Activated CD8-positive, alpha-beta T cell treated with anti-CD3 and anti-CD28 coated beads, Interleukin-2, amount 10 ng/mL, durations not matched to agents 7 days and 5 days (primary cell): ENCODE data around the gene METRN. TPM values are rescaled to one million over a fixed set of nuclear protein-coding genes. Genes with fewer than 3 reads are reported as not detected.

ENCODE experiments used
- ATAC-seq: fragments of 150-1000 bp; cut with Tn5 transposase; one replicate; pipeline ENCODE4 v1.10.0; 2021; ENCODE audit warnings: moderate library complexity
- CTCF ChIA-PET: fragments of 350-600 bp; sonication (Branson Sonifier 250); formaldehyde crosslinking; loops from one replicate; lab custom pipeline; 2021; ENCODE audit warnings: antibody characterized with exemption; lab: Charles Lee
- POLR2A ChIA-PET: fragments of 350-600 bp; sonication (Branson Sonifier 250); formaldehyde crosslinking; loops from one replicate; lab custom pipeline; 2021; ENCODE audit warnings: antibody characterized with exemption; lab: Charles Lee
- DNase-seq: peaks from one replicate; pipeline ENCODE4 v3.0.0-alpha.2; 2020
- H3K27ac Mint-ChIP-seq: one replicate; pipeline ENCODE4 v1.8.0; 2021; ENCODE audit warnings: mild to moderate bottlenecking, mixed read lengths
- H3K27me3 Mint-ChIP-seq: one replicate; pipeline ENCODE4 v1.8.0; 2021; ENCODE audit warnings: low read depth, mixed read lengths
- H3K36me3 Mint-ChIP-seq: one replicate; pipeline ENCODE4 v1.8.0; 2021; ENCODE audit warnings: low read depth, mixed read lengths
- H3K4me1 Mint-ChIP-seq: one replicate; pipeline ENCODE4 v1.8.0; 2021; ENCODE audit warnings: low read depth, mixed read lengths
- H3K4me3 Mint-ChIP-seq: one replicate; pipeline ENCODE4 v1.8.0; 2021; ENCODE audit warnings: mild to moderate bottlenecking, mixed read lengths
- H3K9me3 Mint-ChIP-seq: one replicate; pipeline ENCODE4 v1.8.0; 2022; ENCODE audit warnings: mixed read lengths; ENCODE audit not compliant: insufficient read depth
- total RNA-seq, 2 experiments: library from RNA; stranded (reverse); gene quantifications; one replicate each; pipeline ENCODE4 v1.2.3, GENCODE V29; 2021

METRN gene
- total RNA-seq, 2 experiments from 2014 or later: 8.1 to 10.6 TPM

DNA sequence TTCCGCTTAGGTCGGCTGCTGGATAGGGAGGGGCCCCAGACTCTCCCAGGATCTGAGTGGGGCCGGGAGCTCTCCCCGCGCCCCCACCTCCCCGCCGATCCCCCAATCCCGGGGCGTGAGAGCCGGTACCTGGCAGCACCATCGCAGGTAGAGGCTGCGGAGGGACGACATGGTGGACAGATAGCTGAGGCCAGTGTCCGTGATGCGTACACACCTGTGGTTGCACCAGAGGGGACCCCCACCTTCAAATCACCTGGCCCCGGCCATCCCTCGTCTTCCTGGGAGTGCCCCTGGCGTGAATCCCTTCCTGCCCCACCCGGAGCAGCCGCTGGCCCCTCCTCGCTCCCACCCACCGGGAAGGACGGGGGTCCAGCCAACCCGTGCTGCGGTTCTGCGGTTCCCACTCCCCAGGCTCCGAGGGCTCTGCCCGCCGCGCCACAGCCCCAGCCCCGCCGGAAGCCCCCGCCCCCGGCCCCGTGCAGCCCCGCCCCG, 20.0 kb upstream of the METRN start:
- no peak for DNase-seq

DNA sequence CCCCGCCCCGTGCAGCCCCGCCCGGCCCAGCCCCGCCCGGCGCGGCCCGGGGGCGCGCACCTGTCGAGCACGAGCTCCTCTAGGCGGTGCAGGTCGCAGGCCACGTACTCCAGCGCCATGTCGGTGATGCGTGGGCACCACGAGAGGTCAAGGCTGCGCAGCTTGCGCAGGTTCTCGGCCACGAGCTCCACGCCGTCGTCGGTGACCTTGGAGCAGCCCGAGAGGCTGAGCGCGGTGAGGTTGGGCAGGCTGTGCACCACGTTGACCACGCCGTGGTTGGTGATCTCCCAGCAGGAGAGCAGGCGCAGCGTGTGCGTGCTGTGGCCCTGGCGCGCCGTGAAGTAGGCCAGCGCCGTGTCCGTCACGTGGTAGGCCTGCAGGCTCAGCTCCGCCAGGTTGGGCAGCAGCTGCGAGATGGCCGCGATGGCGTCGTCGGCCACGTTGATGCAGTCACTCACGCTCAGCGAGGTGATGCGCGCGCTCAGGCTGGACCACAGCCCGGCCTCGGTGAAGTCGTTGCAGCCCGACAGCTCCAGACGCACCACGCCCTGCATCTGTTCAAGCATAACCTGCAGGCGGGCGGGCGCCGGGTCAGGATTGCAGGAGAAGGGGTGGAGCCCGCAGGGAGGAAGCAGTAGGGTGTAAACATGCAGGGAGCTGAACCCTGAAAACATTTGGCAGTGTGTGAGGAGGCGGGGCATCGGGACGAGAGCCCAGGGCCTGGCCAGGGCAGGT, 19.4 kb upstream of the METRN start:
- ChIA-PET CTCF (interaction anchor here (0.9 to 1.9 kb wide), 5 partner anchors 17 to 108 kb away, joined by 3 to 6 read pairs (median 5); partner anchors contain the start of gene RHOT2), POLR2A (interaction anchor here (0.6 to 1.0 kb wide), 5 partner anchors 8 to 52 kb away, joined by 3 to 4 read pairs (median 4); partner anchors contain the start of gene ANTKMT)
- Mint-ChIP-seq H3K4me1 (peaks cover 35% of the 10 kb centered on the region), H3K27ac (peak overlapping the region; percentile 78), H3K36me3 (no peaks in the 10 kb centered on the region), H3K4me3 (peak overlapping the region; percentile 76), H3K27me3 (peaks cover 26% of the 10 kb centered on the region), H3K9me3 (no peaks in the 10 kb centered on the region)
- DNase-seq (peak; percentile 69), ATAC-seq (peak; percentile 81)

More for the DNA sequence above, 20.0 kb upstream of the METRN start:
- H3K4me3 Mint-ChIP-seq: peak overlapping the region; percentile 22
- ChIA-PET CTCF (interaction anchor here (1.0 to 1.9 kb wide), 4 partner anchors 17 to 109 kb away, joined by 3 to 6 read pairs (median 5); no protein-coding TSS in a partner anchor), POLR2A (interaction anchor here (0.6 to 1.0 kb wide), 3 partner anchors 9 to 26 kb away, joined by 3 to 4 read pairs (median 3); partner anchors contain the start of gene ANTKMT)
- no peaks in the 10 kb centered on the region for H3K9me3 Mint-ChIP-seq
- peaks cover 36% of the 10 kb centered on the region for H3K4me1 Mint-ChIP-seq
- H3K36me3 Mint-ChIP-seq: no peaks in the 10 kb centered on the region
- H3K27ac Mint-ChIP-seq: no peak overlapping the region
- no peak for ATAC-seq
- H3K27me3 Mint-ChIP-seq: peaks cover 23% of the 10 kb centered on the region

DNA sequence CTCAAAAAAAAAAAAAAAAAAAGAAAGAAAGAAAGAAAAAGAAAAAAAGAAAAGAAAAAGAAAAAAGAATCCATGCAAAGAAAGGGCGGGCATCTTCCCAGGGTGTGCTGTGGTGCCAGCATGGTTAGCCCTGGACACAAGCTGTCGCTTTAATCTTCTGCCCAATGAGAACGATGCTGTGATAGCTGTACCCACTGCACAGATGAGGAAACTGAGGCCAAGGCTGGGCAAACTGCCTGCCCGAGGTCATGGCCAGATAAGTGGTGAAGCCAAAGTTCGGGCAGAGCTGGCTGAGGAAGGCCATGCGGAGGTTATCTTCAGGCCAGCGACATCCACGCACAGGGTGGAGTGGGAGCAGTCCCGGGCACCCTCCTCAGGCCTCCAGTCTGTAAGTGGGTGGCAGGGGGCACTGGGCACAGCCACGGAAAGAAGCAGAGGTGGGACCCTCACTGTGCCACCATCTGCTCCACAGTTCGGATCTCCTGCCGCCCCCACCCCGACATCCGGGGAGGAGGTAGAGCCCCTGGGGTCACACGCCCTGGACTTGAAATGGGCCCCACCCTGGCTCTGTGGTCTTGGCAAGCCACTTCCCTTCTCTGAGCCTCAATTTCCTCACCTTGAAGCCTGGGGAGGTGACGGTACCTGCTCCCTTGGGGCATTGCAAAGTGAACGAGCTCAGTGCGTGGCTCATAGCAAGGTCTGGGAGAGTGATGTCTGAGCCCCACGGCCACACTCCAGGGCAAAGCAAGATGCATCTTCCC, 15.8 kb upstream of the METRN start:
- no peaks in the 10 kb centered on the region for H3K36me3 Mint-ChIP-seq
- peak overlapping the region; percentile 15 for H3K4me3 Mint-ChIP-seq
- no peaks in the 10 kb centered on the region for H3K9me3 Mint-ChIP-seq
- POLR2A ChIA-PET: no interaction called here
- H3K4me1 Mint-ChIP-seq: peaks cover 24% of the 10 kb centered on the region
- CTCF ChIA-PET: no interaction called here
- no peak overlapping the region for H3K27ac Mint-ChIP-seq
- ATAC-seq (no peak), DNase-seq (peak; percentile 56)
- H3K27me3 Mint-ChIP-seq: peaks cover 38% of the 10 kb centered on the region

- no peak overlapping the region for H3K27ac Mint-ChIP-seq
- ChIA-PET CTCF (interaction anchor here (0.9 kb wide), 1 partner anchor 11 kb away, joined by 3 read pairs; no protein-coding TSS in a partner anchor), POLR2A (interaction anchor here (0.9 kb wide), 1 partner anchor 11 kb away, joined by 3 read pairs; the partner anchor contains the start of gene WDR24)
- ATAC-seq (peak; percentile 73), DNase-seq (peak; percentile 54)
- H3K36me3 Mint-ChIP-seq: no peaks in the 10 kb centered on the region
- no peak overlapping the region for H3K4me3 Mint-ChIP-seq
- H3K27me3 Mint-ChIP-seq: peaks cover 33% of the 10 kb centered on the region
- H3K4me1 Mint-ChIP-seq: peaks cover 17% of the 10 kb centered on the region
- no peaks in the 10 kb centered on the region for H3K9me3 Mint-ChIP-seq
Observed at GRCh38 chr16:700684-701584, 14.0 kb upstream of the METRN start.

DNA sequence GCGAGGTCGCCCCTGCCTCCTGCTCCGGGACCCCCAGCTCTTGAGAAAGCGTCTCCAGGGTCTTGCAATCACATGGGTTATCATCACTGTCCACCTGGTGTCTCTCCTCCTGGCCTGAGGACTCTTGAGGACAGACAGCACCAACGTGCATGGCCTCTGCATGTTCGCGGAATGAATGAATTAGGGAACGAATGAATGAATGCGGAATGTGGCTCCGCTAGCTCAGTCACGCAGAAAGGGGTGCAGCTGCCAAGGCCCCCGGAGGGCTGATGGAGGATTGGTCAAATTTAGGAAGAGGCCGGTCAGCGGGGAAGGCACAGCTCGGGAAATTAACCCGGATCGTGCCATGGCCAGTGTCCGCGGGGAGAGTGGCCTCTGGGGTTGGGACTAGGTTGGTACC, 12.6 kb upstream of the METRN start:
- ATAC-seq (no peak), DNase-seq (no peak)
- no peaks in the 10 kb centered on the region for H3K9me3 Mint-ChIP-seq
- ChIA-PET CTCF (no interaction called here), POLR2A (no interaction called here)
- no peak overlapping the region for H3K27ac Mint-ChIP-seq
- H3K36me3 Mint-ChIP-seq: no peaks in the 10 kb centered on the region
- H3K4me1 Mint-ChIP-seq: peaks cover 11% of the 10 kb centered on the region
- H3K4me3 Mint-ChIP-seq: no peak overlapping the region
- peaks cover 45% of the 10 kb centered on the region for H3K27me3 Mint-ChIP-seq

DNA sequence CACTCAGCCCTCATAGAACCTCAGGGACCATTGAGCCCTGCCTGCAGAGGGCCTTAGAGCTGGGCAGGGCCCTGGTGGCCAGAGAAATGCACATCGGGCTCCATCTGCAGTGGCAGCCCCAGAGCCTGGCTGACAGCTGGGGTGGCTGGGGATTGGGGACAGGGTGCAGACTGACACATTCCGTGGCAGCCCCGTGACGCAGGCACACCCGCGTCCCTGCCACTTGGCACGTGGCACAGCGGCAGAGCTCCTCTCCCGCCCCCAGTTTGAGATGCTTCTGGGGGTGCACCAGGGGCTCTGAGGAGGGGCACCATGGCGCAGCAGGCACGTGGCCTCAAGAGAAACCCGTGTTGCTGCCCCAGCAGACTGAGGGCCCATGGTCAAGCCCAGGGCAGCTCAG, 11.5 kb upstream of the METRN start:
- no peak for DNase-seq
- CTCF ChIA-PET: interaction anchor here (1.0 kb wide), 1 partner anchor 9 kb away, joined by 4 read pairs; no protein-coding TSS in a partner anchor
- Mint-ChIP-seq H3K4me3 (no peak overlapping the region), H3K4me1 (peaks cover 11% of the 10 kb centered on the region), H3K27ac (no peak overlapping the region), H3K9me3 (no peaks in the 10 kb centered on the region), H3K27me3 (peaks cover 52% of the 10 kb centered on the region), H3K36me3 (no peaks in the 10 kb centered on the region)
- ATAC-seq: no peak
- POLR2A ChIA-PET: interaction anchor here (0.7 to 1.0 kb wide), 2 partner anchors 8 to 13 kb away, joined by 3 to 4 read pairs; partner anchors contain the start of gene WDR24

GRCh38 chr16:704047-704446, 10.9 kb upstream of the METRN start:
- ChIA-PET POLR2A (interaction anchor here (1.0 to 1.1 kb wide), 2 partner anchors 9 to 11 kb away, joined by 3 read pairs; partner anchors contain the start of gene METRN), CTCF (interaction anchor here (1.0 kb wide), 1 partner anchor 9 kb away, joined by 4 read pairs; no protein-coding TSS in a partner anchor)
- ATAC-seq (no peak), DNase-seq (no peak)
- H3K4me1 Mint-ChIP-seq: peaks cover 8% of the 10 kb centered on the region
- H3K4me3 Mint-ChIP-seq: no peak overlapping the region
- no peaks in the 10 kb centered on the region for H3K9me3 Mint-ChIP-seq
- H3K27ac Mint-ChIP-seq: no peak overlapping the region
- H3K36me3 Mint-ChIP-seq: no peaks in the 10 kb centered on the region
- peaks cover 53% of the 10 kb centered on the region for H3K27me3 Mint-ChIP-seq

DNA sequence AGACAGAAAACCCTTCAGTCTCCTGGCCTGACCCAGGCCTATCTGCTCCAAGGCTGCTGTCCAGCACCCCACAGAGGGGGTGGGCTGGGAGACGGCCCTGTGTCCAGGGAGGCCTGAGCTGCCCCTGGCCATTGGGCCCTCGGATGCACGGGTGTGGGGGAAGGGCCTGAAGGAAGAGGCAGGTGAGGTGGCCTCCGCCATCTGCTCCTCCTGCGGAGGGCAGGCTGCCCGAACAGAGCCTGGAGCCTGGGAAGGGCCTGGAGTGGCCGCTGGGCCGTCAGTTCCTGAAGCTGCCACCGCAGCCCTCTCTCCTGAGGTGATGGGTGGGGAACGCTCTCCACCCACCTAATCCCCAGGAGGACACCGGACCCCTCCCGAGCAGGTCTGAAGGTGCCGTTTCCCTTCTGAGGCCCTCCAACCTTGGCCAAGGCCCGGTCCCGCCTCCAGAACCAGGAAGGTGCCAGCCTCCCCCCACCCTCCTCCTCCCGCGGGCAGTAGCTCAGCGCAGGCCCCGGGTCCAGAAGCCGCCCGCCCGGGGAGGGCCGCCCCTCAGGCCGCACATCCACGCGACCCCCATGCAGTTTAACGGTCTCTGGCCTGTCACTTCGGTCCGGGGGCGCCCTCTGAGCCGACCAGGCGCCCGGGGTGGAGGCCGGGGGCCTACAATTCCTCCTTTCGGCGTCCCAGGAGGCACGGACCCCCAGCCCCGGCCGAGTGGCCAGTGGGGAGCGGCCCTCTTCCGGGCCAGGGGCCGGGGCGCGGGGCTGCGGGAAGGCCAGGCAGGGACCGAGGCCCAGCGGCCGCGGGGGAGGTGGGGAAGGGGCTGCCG, 10.2 kb upstream of the METRN start:
- ATAC-seq (no peak), DNase-seq (no peak)
- Mint-ChIP-seq H3K27me3 (peaks cover 53% of the 10 kb centered on the region), H3K9me3 (no peaks in the 10 kb centered on the region), H3K4me3 (no peak overlapping the region), H3K27ac (no peak overlapping the region), H3K36me3 (no peaks in the 10 kb centered on the region), H3K4me1 (peaks cover under 1% of the 10 kb centered on the region)
- POLR2A ChIA-PET: interaction anchor here (1.1 kb wide), 1 partner anchor 10 kb away, joined by 3 read pairs; the partner anchor contains the start of gene METRN
- CTCF ChIA-PET: no interaction called here

GRCh38 chr16:705431-706188, 9.3 kb upstream of the METRN start, which contains the start of gene FBXL16:
TSS of gene FBXL16 (minus strand) at chr16:705801. CDS start at chr16:697405, 8,396 bp downstream.
- ATAC-seq (no peak), DNase-seq (no peak)
- Mint-ChIP-seq H3K27ac (no peak within 1 kb of the TSS), H3K9me3 (no peaks in the 10 kb centered on the region), H3K4me1 (no peaks in the 10 kb centered on the region), H3K27me3 (peaks cover 51% of the 10 kb centered on the region), H3K36me3 (no peaks in the 10 kb centered on the region), H3K4me3 (no peak within 1 kb of the TSS)
- ChIA-PET POLR2A (interaction anchor here (1.1 kb wide), 1 partner anchor 15 kb away, joined by 3 read pairs; no protein-coding TSS in a partner anchor), CTCF (no interaction called here)
